Ovary (tissue), 3 donors: ENCODE results near the gene KIR2DL3.
"Not testable (repeated sequence)": the region's sequence is repeated elsewhere in the genome, so short reads cannot be mapped to it uniquely, and the experiment has no call there.

Experiments used
- EP300 ChIP-seq: sonication (generic); formaldehyde crosslinking; IDR thresholded peaks from one replicate; pipeline ENCODE4 v1.6.1; 2017; ENCODE audit warnings: antibody characterized with exemption
- POLR2A ChIP-seq: fragments of 450-650 bp; IDR thresholded peaks from one replicate; pipeline ENCODE4 v1.6.1; 2017; ENCODE audit warnings: antibody characterized with exemption, mild to moderate bottlenecking, moderate library complexity
- TF ChIP-seq, protein P1 (sequence below), 3 donors: fragments of 450-650 bp in 2 of 3; fragments of 200-600 bp in 1 of 3; IDR thresholded peaks; one replicate each; pipeline versions ENCODE4 v1.5.1 to v1.8.0; 2016 to 2022; ENCODE audit warnings: antibody characterized with exemption in 3 of 3, mild to moderate bottlenecking in 1 of 3
- donor health status: DM: no; HTN: no; CAD: no.

DNA sequence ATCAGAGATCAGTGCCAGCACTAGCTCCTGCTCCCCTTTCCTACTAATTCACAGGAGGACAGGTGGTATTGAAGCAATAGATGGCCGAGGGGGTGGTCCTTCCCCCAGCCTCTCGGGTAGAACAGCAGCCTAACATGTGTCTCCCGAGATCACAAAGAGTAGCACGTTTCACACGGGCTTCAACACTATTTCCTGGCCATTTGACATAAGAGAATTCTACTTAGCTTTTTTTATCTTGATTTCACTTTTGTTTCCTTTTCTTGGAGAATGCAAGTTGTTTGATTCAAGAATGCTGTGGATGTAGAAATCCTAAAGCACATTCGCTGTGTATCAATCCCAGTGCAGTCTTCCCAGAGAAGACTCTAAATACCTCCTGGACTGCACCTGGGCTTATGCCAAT lies 12.0 kb downstream of the KIR2DL3 start:
- TF ChIP-seq, protein P1, sequence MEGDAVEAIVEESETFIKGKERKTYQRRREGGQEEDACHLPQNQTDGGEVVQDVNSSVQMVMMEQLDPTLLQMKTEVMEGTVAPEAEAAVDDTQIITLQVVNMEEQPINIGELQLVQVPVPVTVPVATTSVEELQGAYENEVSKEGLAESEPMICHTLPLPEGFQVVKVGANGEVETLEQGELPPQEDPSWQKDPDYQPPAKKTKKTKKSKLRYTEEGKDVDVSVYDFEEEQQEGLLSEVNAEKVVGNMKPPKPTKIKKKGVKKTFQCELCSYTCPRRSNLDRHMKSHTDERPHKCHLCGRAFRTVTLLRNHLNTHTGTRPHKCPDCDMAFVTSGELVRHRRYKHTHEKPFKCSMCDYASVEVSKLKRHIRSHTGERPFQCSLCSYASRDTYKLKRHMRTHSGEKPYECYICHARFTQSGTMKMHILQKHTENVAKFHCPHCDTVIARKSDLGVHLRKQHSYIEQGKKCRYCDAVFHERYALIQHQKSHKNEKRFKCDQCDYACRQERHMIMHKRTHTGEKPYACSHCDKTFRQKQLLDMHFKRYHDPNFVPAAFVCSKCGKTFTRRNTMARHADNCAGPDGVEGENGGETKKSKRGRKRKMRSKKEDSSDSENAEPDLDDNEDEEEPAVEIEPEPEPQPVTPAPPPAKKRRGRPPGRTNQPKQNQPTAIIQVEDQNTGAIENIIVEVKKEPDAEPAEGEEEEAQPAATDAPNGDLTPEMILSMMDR (IDR thresholded peaks at IDR 0.05), result not testable (repeated sequence)
- not testable (repeated sequence) for TF ChIP-seq POLR2A, EP300
